H9 (cell line): ENCODE data around the gene MRGPRF. TPM values are rescaled to one million over a fixed set of nuclear protein-coding genes. Genes with fewer than 3 reads are reported as not detected.

ENCODE experiments used
- DNase-seq: peaks from one replicate; pipeline ENCODE4 v3.0.0-alpha.2; 2017
- H2AFZ ChIP-seq: one replicate; pipeline ENCODE4 v1.6.1; 2013; ENCODE audit warnings: mild to moderate bottlenecking, low read length, control low read depth, moderate library complexity
- H2AK5ac ChIP-seq: 2 replicates; pipeline ENCODE4 v1.6.1; 2013; ENCODE audit warnings: low read length, control low read depth, mixed read lengths; ENCODE audit not compliant: insufficient read length
- H2BK120ac ChIP-seq: one replicate; pipeline ENCODE4 v1.6.1; 2013; ENCODE audit warnings: low read depth, mild to moderate bottlenecking, low read length, control low read depth, inconsistent platforms; ENCODE audit not compliant: poor library complexity, severe bottlenecking
- H2BK12ac ChIP-seq: 2 replicates; pipeline ENCODE4 v1.6.1; 2013; ENCODE audit warnings: low read length, control low read depth, mixed read lengths, low read depth; ENCODE audit not compliant: insufficient read length
- H2BK15ac ChIP-seq: 2 replicates; pipeline ENCODE4 v1.6.1; 2013; ENCODE audit warnings: low read depth, low read length, control low read depth
- H2BK20ac ChIP-seq: one replicate; pipeline ENCODE4 v1.6.1; 2013; ENCODE audit warnings: low read depth, mild to moderate bottlenecking, low read length, control low read depth, inconsistent platforms; ENCODE audit not compliant: poor library complexity, severe bottlenecking
- H2BK5ac ChIP-seq: 2 replicates; pipeline ENCODE4 v1.6.1; 2013; ENCODE audit warnings: low read length, control low read depth, mixed read lengths; ENCODE audit not compliant: insufficient read length
- H3K14ac ChIP-seq: 2 replicates; pipeline ENCODE4 v1.6.1; 2013; ENCODE audit warnings: low read length, control low read depth; ENCODE audit not compliant: insufficient read depth
- H3K18ac ChIP-seq: 2 replicates; pipeline ENCODE4 v1.6.1; 2013; ENCODE audit warnings: low read depth, mild to moderate bottlenecking, mixed read lengths, low read length, control low read depth; ENCODE audit not compliant: insufficient read length
- H3K23ac ChIP-seq: 2 replicates; pipeline ENCODE4 v1.6.1; 2013; ENCODE audit warnings: low read length, control low read depth, mixed read lengths, low read depth; ENCODE audit not compliant: insufficient read length
- H3K23me2 ChIP-seq: 2 replicates; pipeline ENCODE4 v1.6.1; 2013; ENCODE audit warnings: low read depth, mild to moderate bottlenecking, mixed read lengths, low read length, control low read depth; ENCODE audit not compliant: insufficient read length, poor library complexity, severe bottlenecking
- H3K27ac ChIP-seq: 2 replicates; pipeline ENCODE4 v1.5.1; 2013; ENCODE audit warnings: low read length, control low read depth, mixed read lengths, low read depth; ENCODE audit not compliant: insufficient read length
- H3K27me3 ChIP-seq: 2 replicates; pipeline ENCODE4 v1.6.1; 2013; ENCODE audit warnings: low read length, control low read depth, inconsistent platforms; ENCODE audit not compliant: insufficient read depth
- H3K4ac ChIP-seq: 2 replicates; pipeline ENCODE4 v1.6.1; 2013; ENCODE audit warnings: low read depth, mild to moderate bottlenecking, control low read depth, inconsistent platforms, low read length, moderate library complexity
- H3K4me1 ChIP-seq: 2 replicates; pipeline ENCODE4 v1.6.1; 2013; ENCODE audit warnings: low read length, control low read depth, inconsistent platforms; ENCODE audit not compliant: insufficient read depth
- H3K4me2 ChIP-seq: 2 replicates; pipeline ENCODE4 v1.6.1; 2013; ENCODE audit warnings: low read length, control low read depth, mixed read lengths; ENCODE audit not compliant: insufficient read length, insufficient read depth
- H3K56ac ChIP-seq: 2 replicates; pipeline ENCODE4 v1.6.1; 2013; ENCODE audit warnings: low read depth, mild to moderate bottlenecking, mixed read lengths, low read length, control low read depth; ENCODE audit not compliant: insufficient read length
- H3K79me1 ChIP-seq: 2 replicates; pipeline ENCODE4 v1.6.1; 2013; ENCODE audit warnings: low read depth, mild to moderate bottlenecking, moderate library complexity, low read length, control low read depth, inconsistent platforms; ENCODE audit not compliant: insufficient read depth, poor library complexity, severe bottlenecking
- H3K79me2 ChIP-seq: 2 replicates; pipeline ENCODE4 v1.6.1; 2013; ENCODE audit warnings: low read length, control low read depth, inconsistent platforms; ENCODE audit not compliant: insufficient read depth
- H3K9ac ChIP-seq: 2 replicates; pipeline ENCODE4 v1.6.1; 2013; ENCODE audit warnings: low read length, control low read depth, mixed read lengths; ENCODE audit not compliant: insufficient read length; ENCODE audit errors: extremely low read depth
- H3K9me3 ChIP-seq: one replicate; pipeline ENCODE4 v1.6.1; 2013; ENCODE audit warnings: low read depth, low read length, inconsistent platforms; ENCODE audit not compliant: control insufficient read depth
- H3T11ph ChIP-seq: one replicate; pipeline ENCODE4 v1.6.1; 2013; ENCODE audit warnings: mild to moderate bottlenecking, low read length, control low read depth, inconsistent platforms
- H4K20me1 ChIP-seq: one replicate; pipeline ENCODE4 v1.6.1; 2013; ENCODE audit not compliant: control insufficient read depth, insufficient read length, insufficient read depth
- H4K5ac ChIP-seq: 2 replicates; pipeline ENCODE4 v1.6.1; 2013; ENCODE audit warnings: low read depth, mild to moderate bottlenecking, mixed read lengths, low read length, control low read depth; ENCODE audit not compliant: insufficient read length
- H4K8ac ChIP-seq: replicated peaks from 2 replicates; pipeline ENCODE4 v1.6.1; 2013; ENCODE audit warnings: low read length, control low read depth, mixed read lengths, low read depth; ENCODE audit not compliant: insufficient read length
- H4K91ac ChIP-seq: 2 replicates; pipeline ENCODE4 v1.6.1; 2013; ENCODE audit warnings: low read depth, mild to moderate bottlenecking, moderate library complexity, mixed read lengths, low read length, control low read depth; ENCODE audit not compliant: insufficient read length
- H3K27ac Mint-ChIP-seq, 3 experiments: 2 replicates in 2 of 3; 3 replicates in 1 of 3; pipeline ENCODE4 v1.8.0; 2020 to 2021; ENCODE audit warnings: mixed read lengths in 3 of 3, mild to moderate bottlenecking in 1 of 3, moderate library complexity in 1 of 3
- H3K27me3 Mint-ChIP-seq: 2 replicates; pipeline ENCODE4 v1.8.0; 2021; ENCODE audit warnings: low read depth, mild to moderate bottlenecking, moderate library complexity, mixed read lengths
- H3K36me3 Mint-ChIP-seq, 3 experiments: 2 replicates in 2 of 3; 3 replicates in 1 of 3; pipeline ENCODE4 v1.8.0; 2020 to 2021; ENCODE audit warnings: low read depth in 3 of 3, mixed read lengths in 3 of 3; ENCODE audit not compliant: insufficient read depth in 1 of 3
- H3K4me1 Mint-ChIP-seq, 2 experiments: 2 replicates each; pipeline ENCODE4 v1.8.0; 2020; ENCODE audit warnings: mixed read lengths in 2 of 2
- H3K4me3 Mint-ChIP-seq, 2 experiments: 2 replicates in 1 of 2; 3 replicates in 1 of 2; pipeline ENCODE4 v1.8.0; 2020 to 2021; ENCODE audit warnings: mild to moderate bottlenecking in 2 of 2, mixed read lengths in 2 of 2, moderate library complexity in 1 of 2
- H3K9me3 Mint-ChIP-seq, 2 experiments: 2 replicates in 1 of 2; 3 replicates in 1 of 2; pipeline ENCODE4 v1.8.0; 2020; ENCODE audit warnings: mild to moderate bottlenecking in 2 of 2, mixed read lengths in 2 of 2, moderate library complexity in 1 of 2
- CTCF ChIP-seq: fragments of 200-600 bp; sonication (generic); conservative IDR thresholded peaks from 3 replicates; pipeline ENCODE4 v1.8.0; 2021; ENCODE audit warnings: antibody characterized with exemption, mild to moderate bottlenecking
- WGBS: extraction: QIAGEN DNeasy Blood & Tissue Kit; methylation state at CpG from one replicate; pipeline ENCODE4 v1.1.7; 2013; ENCODE audit warnings: missing lambda C conversion rate, low lambda C conversion rate, mixed read lengths; ENCODE audit not compliant: insufficient read length; ENCODE audit errors: extremely low coverage; 5-methylcytosine and 5-hydroxymethylcytosine counted together
- total RNA-seq: library from RNA; stranded (reverse); gene quantifications from 2 replicates; pipeline ENCODE4 v1.2.1, GENCODE V29; 2021

MRGPRF gene
- total RNA-seq, 1 experiment from 2014 or later: 4.0 TPM

GRCh38 chr11:69017951-69018350 is 4.9 kb upstream of the MRGPRF start:
- Histone ChIP-seq H2BK12ac (no peak overlapping the region), H3K27me3 (no peaks in the 10 kb centered on the region), H3K4me1 (peaks cover 2% of the 10 kb centered on the region; the same call in 1 of the 2 replicates), H3K56ac (no peak overlapping the region), H3K79me1 (no peaks in the 10 kb centered on the region), H2AFZ (no peak overlapping the region), H3K4me2 (no peak overlapping the region), H3K9me3 (no peaks in the 10 kb centered on the region), H3K9ac (no peak overlapping the region), H3K23ac (no peak overlapping the region), H4K8ac (no peak overlapping the region), H3K79me2 (no peaks in the 10 kb centered on the region), H2BK120ac (no peak overlapping the region), H3K18ac (no peak overlapping the region), H4K5ac (no peak overlapping the region), H3K27ac (no peak overlapping the region), H2BK15ac (no peak overlapping the region), H4K91ac (no peak overlapping the region), H3K4ac (no peak overlapping the region), H3K23me2 (peaks cover 12% of the 10 kb centered on the region), H2BK5ac (no peak overlapping the region), H4K20me1 (no peaks in the 10 kb centered on the region), H3T11ph (no peak overlapping the region), H3K14ac (no peak overlapping the region), H2AK5ac (no peak overlapping the region), H2BK20ac (no peak overlapping the region)
- TF ChIP-seq CTCF: no peak
- Mint-ChIP-seq H3K36me3 (no peaks in the 10 kb centered on the region), H3K4me1 (peaks cover 12% of the 10 kb centered on the region in 2 experiments), H3K4me3 (no peak overlapping the region), H3K27me3 (peaks cover 7% of the 10 kb centered on the region), H3K9me3 (peaks cover 0 to 3% of the 10 kb centered on the region in 2 experiments; a peak in 1 of 5 replicates), H3K27ac (no peak overlapping the region)
- no CpG with 5 or more reads among the region's 10 CpGs for WGBS
- DNase-seq: no peak
